ENCODE results near the gene CFAP299.
A peak's percentile ranks its signal among the peaks of the same experiment; 100 is the strongest.
"Not testable (repeated sequence)": the region's sequence is repeated elsewhere in the genome, so short reads cannot be mapped to it uniquely, and the experiment has no call there.

CFAP299 gene

DNA sequence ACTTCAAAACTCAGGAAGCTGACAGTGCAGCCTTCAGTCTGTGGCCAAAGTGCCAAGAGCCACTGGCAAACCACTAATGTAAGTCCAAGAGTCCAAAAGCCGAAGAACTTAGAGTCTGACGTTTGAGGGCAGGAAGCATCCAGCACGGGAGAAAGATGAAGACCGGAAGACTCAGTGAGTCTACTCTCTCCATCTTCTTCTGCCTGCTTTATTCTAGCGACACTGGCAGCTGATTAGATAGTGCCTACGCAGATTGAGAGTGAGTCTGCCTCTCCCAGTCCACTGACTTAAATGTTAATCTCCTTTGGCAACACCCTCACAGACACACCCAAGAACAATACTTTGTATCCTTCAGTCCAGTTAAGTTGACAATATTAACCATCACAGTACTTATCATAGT lies 414.0 kb downstream of the CFAP299 start:
- not testable (repeated sequence) for DNase-seq

DNA sequence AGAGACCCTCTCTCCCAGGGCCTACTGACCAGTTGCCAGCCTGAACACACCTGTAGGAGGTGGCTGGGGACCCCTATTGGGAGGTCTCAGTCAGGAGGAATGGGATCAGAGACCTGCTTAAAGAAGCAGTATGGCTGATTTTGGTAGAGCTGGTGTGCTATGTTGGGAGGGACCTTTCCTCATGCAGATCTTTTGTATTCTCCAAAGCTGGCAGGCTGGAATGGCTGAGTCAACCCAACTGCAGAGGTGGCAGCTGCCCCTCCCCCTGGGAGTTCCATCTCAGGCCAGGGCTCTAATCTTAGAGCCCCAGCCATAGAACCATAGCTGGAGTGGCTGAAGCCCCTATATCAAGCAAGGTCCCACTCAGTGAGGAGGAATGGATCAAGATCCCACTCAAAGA lies 415.7 kb downstream of the CFAP299 start:
- no peak for DNase-seq

GRCh38 chr4:80767944-80768343 lies 432.4 kb downstream of the CFAP299 start:
- peak; percentile 4 for DNase-seq

DNA sequence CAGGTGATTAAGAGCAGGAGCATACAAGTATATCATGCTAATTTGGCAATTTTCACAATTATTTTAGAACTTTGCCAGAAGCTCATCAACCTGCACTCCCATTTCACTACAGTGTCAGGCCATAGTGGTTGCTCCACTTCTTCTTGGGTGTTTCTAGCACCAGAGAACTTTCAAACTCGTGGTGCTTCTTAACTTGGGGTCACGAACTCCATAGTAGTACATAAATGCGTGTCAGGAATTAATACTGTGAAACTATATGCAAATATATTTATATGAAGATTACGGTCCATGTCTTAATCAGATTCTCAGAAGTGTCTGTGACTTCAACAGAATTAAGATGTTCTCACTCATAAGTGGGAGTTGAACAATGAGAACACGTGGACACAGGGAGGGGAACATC lies 440.6 kb downstream of the CFAP299 start:
- no peak for DNase-seq

DNA sequence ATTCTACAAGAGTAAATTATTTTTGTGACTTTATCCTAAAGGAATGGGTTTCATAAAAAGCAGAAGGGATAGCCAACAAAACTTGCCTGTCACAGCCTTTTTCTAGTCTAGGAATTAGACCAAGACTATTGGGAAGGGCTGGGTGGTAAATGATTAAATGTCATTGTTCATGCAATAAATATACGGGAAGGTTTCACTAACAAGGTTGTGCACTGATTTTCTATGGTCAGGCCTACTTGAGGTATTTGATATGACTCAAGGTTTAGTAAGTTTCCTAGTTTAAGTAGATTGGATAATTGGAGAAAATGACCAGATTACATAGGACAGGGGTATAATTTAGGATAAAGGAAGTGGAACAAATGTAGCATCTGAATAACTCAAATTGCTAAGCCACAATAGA lies 445.9 kb downstream of the CFAP299 start:
- peak; percentile 1 for DNase-seq

GRCh38 chr4:80787306-80787705 lies 451.8 kb downstream of the CFAP299 start:
- no peak for DNase-seq

GRCh38 chr4:80788798-80789197 lies 453.3 kb downstream of the CFAP299 start:
- peak; percentile 36 for DNase-seq

DNA sequence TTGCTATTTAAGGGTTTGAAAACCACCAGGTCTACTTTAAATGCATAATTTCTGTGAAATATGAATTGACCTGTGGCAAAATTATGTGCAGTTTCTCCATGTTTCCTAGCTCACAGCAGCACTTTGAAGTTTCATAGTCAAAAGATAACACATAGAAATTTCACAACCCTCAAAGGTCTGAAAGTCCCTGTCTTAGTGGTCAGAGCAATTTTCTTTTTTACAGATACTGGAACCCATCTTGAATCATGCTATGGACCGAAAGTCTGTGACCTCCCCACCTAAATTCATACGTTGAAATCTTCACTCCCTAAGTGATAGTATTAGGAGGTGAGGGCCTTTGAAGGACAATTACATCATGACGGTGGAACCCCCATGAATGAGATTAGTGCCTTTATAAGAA lies 454.6 kb downstream of the CFAP299 start:
- no peak for DNase-seq

DNA sequence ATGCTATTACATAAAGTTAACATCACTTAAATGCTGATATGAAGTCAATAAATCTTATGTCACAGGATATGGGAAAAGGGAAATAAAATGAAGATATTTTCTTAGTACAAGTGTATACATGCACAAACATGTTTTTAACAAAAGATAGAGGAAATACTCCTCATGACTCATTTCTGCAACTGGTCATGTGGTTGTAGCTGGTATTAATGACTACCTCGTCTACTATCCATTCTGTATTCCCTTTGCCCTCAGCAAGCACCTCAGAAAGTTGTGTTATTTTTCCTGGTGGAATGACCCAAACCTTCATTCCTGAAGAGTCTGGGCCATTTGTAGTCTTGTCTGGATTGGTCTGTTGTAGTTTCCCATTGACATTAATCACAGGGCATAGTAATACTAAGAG lies 458.1 kb downstream of the CFAP299 start:
- DNase-seq = not testable (repeated sequence)

- DNase-seq = no peak
Observed at GRCh38 chr4:80798082-80798481, 462.6 kb downstream of the CFAP299 start.

- not testable (repeated sequence) for DNase-seq
Observed at GRCh38 chr4:80800719-80801118, 465.2 kb downstream of the CFAP299 start.

DNA sequence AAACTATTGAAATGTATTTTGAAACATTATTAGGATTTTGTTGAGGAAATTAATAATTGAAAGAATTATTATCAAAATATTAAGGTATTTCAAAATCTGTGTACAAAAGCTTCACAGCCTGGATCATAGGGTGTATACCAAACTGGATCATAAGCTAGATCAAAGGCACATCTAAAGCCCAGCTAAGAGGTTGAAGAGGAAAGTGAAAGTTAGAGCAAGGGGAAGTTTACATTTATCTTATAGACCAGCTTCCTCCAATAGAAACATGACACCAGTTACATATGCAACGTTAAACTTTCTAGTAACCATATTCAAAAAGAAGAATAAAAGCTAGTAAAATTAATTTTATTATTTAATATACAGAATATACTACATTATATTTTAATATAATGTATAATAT lies 467.8 kb downstream of the CFAP299 start:
- no peak for DNase-seq

DNA sequence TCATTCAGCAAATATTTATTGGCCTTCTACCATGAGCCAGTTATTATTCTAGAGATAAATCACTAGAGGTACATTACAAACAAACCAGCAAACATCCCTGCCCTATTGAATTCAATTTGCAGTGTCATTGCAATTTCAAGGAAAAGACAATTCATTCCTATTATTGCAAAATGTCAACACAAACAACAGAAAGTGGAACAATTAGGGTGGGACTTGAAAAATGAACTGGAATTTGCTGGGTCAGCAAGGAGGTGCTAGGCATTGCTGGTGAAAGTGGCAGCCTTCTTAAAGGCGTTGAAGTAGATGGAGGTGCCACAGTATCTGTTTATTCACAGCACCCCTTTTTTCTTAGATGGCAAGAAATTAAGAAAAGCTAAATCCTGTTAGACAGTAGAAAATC lies 470.9 kb downstream of the CFAP299 start:
- DNase-seq = no peak

DNA sequence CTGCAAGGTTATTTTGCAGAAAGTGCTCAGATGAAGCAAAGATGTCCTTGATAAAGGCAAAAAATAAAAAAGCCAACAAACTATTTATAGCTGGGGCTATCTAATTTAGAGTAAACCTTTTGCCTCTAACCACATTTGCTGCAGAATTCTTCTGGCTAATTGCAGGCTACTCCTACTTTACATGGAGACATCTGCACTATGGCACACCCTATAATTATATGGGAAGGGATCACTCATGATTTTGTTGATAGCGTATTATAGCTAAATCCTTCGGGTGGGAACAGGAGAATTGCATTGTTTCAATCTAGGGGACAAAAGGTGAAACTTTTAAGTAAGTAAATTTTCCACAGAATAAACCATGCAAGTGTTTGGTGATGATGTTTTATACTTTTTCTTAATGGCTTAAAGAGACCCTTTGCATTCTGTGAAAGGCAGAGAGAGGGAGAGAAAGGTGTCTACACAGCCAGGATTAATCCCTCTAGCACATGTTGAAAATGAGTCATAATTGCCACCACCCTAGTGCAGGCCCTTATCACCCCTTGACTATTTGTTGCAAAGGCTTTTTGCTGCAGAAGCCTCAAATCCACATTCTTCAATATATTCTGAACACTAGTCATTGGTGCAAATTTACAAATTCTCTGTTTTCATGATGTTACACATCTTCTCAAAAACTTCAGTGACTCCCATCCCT lies 473.7 kb downstream of the CFAP299 start:
- no peak for DNase-seq

GRCh38 chr4:80811406-80811805 lies 475.9 kb downstream of the CFAP299 start:
- DNase-seq = no peak

- DNase-seq = no peak
Observed at GRCh38 chr4:80812145-80812544, 476.6 kb downstream of the CFAP299 start.

DNA sequence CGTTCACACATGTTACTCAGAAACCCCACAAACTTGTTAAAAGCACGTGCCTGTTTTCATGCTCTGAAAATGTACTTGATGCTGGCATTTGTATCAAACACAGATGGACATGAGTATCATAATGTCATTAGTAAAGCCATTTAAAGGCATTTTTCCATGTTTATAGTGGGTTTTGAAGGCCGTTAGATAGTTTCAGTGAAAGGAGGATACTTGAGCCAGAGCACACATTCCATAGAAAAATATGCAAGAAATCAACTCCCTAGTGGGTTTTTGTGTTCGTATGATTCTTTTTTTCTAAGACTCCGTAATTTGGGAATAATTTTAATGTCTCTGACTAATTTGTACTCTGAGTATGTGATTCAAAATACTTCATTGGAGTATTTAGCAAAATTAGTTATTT lies 478.7 kb downstream of the CFAP299 start:
- DNase-seq = peak; percentile 17

- DNase-seq = peak; percentile 74
Observed at GRCh38 chr4:80831383-80832361, 496.1 kb downstream of the CFAP299 start.

DNA sequence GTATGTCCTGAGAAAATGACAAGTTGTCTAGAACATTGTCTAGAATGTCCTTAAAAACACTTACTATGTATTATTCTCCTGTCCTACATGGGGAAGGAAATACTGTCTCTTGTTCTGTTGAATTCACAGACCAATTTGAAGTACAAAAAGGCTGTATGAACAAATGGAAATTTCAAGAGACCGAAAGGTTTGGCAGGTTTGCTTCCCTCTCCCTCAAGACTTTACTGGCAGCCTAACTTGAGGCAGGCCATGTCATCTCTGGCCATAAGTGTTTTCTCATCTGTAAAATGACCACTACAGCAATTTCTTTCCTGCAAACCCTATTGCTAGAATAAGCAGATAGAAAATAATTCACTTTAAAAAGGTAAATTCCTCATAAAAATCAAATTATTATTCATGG lies 503.8 kb downstream of the CFAP299 start:
- no peak for DNase-seq

- DNase-seq = no peak
Observed at GRCh38 chr4:80839792-80840191, 504.3 kb downstream of the CFAP299 start.

- DNase-seq = peak; percentile 2
Observed at GRCh38 chr4:80840396-80840795, 504.9 kb downstream of the CFAP299 start.

GRCh38 chr4:80841587-80842281 lies 506.2 kb downstream of the CFAP299 start:
- no peak for DNase-seq

GRCh38 chr4:80846210-80846609 lies 510.7 kb downstream of the CFAP299 start:
- no peak for DNase-seq

All from fibroblast of skin of right biceps (primary cell).